Motor neuron (in vitro differentiated cells): ENCODE measurements around the gene PMM1. TPM values are rescaled to one million over a fixed set of nuclear protein-coding genes. Genes with fewer than 3 reads are reported as not detected.
"Not testable (repeated sequence)": the region's sequence is repeated elsewhere in the genome, so short reads cannot be mapped to it uniquely, and the experiment has no call there.

Experiments used
- ATAC-seq, 8 experiments: fragments of 200-7000 bp; cut with Tn5 transposase; replicated peaks in 6 of 8; 2 replicates each; pipeline ENCODE4 v1.8.0; 2021; ENCODE audit warnings: mild to moderate bottlenecking in 8 of 8, moderate library complexity in 8 of 8
- H3K27ac ChIP-seq, 2 donors: fragments of 250-450 bp; sonication (Bioruptor Pico); 2 replicates each; pipeline ENCODE4 v1.9.0; 2021; ENCODE audit warnings: antibody characterized with exemption in 2 of 2, mild to moderate bottlenecking in 2 of 2, moderate library complexity in 1 of 2
- H3K4me1 ChIP-seq, 2 donors: fragments of 250-450 bp; sonication (Bioruptor Pico); replicated peaks in 1 of 2; 2 replicates each; pipeline ENCODE4 v1.6.1; 2021; ENCODE audit warnings: antibody characterized with exemption in 2 of 2, mild to moderate bottlenecking in 2 of 2, moderate library complexity in 1 of 2
- H3K4me3 ChIP-seq, 5 donors: fragments of 250-450 bp; sonication (Bioruptor Pico); 2 replicates each; pipeline ENCODE4 v1.9.0; 2021; ENCODE audit warnings: antibody characterized with exemption in 5 of 5, mild to moderate bottlenecking in 5 of 5, moderate library complexity in 4 of 5
- WGBS, 10 experiments: fragments of 450-650 bp; shearing (Covaris generic); methylation state at CpG; one replicate each; pipeline ENCODE4 v1.0.0; 2022; 5-methylcytosine and 5-hydroxymethylcytosine counted together
- in situ Hi-C, 9 experiments: fragments of 400-800 bp; cut with MboI; loops; one replicate each; pipeline ENCODE4 v1.15.0; 2021; ENCODE audit warnings: low sequenced_read_pairs in 9 of 9, low pct_unique_long_range_greater_than_20kb in 2 of 9; ENCODE audit not compliant: unreplicated experiment in 9 of 9
- total RNA-seq, 8 experiments: library from RNA; unstranded; fragments of 300-600 nt; gene quantifications; 2 replicates each; pipeline versions ENCODE4 v1.2.3 to v1.2.4, GENCODE V29; 2022

The PMM1 gene
- total RNA-seq, 8 experiments from 2014 or later = 18.5 to 43.0 (median 26.4) TPM

GRCh38 chr22:41571786-41572185 is 17.9 kb downstream of the PMM1 start:
- ATAC-seq = no peak
- Histone ChIP-seq H3K4me3 (no peak overlapping the region), H3K4me1 (peaks cover 16 to 19% of the 10 kb centered on the region in 2 donors), H3K27ac (no peak overlapping the region)
- WGBS, 10 experiments = 100% methylated on average over 1 to 2 of the region's 14 CpGs; no CpG with 5 or more reads in 8 of the 10 experiments
- in situ Hi-C loops = no loop called here

DNA sequence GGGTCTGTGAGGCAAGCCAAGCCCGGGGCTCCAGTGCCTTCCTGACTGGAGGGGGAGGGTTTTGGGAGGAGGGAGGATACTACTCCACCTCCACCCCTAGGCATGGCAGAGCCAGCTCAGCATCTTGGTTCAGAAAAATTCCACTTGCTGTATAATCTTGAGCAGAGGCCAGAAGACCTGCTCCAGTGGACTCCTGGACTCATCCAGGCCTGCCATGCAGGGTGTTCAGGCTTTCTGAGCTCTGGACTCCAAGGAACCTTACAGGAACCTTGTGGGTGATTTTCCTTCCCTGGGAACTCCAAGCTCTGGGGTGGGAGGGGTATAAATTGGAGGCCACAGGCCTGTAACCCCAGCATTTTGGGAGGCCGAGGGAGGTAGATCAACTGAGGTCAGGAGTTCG is 19.4 kb downstream of the PMM1 start:
- H3K4me3 ChIP-seq = no peak overlapping the region
- H3K4me1 ChIP-seq = peaks cover 16 to 26% of the 10 kb centered on the region in 2 donors
- in situ Hi-C loops = no loop called here
- peak overlapping the region in 1 of 2 donors; percentile 25 for H3K27ac ChIP-seq
- no peak for ATAC-seq
- 76% methylated on average over 2 of the region's 3 CpGs; no CpG with 5 or more reads in 9 of the 10 experiments for WGBS, 10 experiments

DNA sequence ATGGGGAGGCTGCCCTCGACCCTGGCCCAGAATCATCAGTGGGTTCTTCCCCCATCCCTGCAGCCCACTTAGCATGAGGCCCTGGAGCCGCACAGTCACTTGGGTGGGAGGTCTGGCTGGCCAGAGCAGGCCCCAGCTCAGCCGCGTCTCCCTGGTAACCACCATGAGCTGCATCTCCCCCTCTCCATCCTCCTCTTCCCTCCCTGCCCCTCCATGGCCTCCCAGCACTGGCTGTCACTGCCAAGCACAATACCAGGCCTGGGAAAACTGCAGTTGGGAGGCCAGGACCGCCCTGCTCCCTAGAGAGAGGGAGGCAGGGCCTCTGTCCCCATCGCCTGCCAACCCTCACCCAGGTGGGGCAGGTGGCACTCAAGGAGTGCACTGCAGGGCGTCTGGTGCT is 20.8 kb downstream of the PMM1 start:
- Histone ChIP-seq H3K27ac (peak overlapping the region; percentile 58 to 66), H3K4me3 (no peak overlapping the region), H3K4me1 (peaks cover 16 to 26% of the 10 kb centered on the region in 2 donors)
- in situ Hi-C loops = no loop called here
- ATAC-seq = peak in 5 of 8 experiments; percentile 77 to 93 (median 87)
- 9 to 70% (median 60%) methylated on average over 1 to 4 of the region's 7 CpGs; no CpG with 5 or more reads in 5 of the 10 experiments for WGBS, 10 experiments

DNA sequence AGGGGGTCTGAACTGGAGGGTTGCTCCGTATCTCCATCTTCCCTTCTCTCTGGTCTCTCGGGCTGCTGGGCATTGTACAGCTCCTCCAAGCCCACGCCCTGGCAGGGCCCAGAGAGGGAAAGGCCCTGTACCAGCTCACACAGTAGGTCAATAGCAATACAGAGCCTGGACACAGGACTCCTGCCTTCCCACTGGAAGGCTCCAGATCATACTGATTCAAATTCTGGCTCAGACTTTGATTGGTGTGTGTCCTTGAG is 22.2 kb downstream of the PMM1 start:
- Histone ChIP-seq H3K4me3 (no peak overlapping the region), H3K27ac (no peak overlapping the region), H3K4me1 (peaks cover 25 to 35% of the 10 kb centered on the region in 2 donors)
- in situ Hi-C loops = no loop called here
- no peak for ATAC-seq
- WGBS, 10 experiments = 20 to 100% (median 90%) methylated on average over 1 to 3 of the region's 3 CpGs; no CpG with 5 or more reads in 5 of the 10 experiments

DNA sequence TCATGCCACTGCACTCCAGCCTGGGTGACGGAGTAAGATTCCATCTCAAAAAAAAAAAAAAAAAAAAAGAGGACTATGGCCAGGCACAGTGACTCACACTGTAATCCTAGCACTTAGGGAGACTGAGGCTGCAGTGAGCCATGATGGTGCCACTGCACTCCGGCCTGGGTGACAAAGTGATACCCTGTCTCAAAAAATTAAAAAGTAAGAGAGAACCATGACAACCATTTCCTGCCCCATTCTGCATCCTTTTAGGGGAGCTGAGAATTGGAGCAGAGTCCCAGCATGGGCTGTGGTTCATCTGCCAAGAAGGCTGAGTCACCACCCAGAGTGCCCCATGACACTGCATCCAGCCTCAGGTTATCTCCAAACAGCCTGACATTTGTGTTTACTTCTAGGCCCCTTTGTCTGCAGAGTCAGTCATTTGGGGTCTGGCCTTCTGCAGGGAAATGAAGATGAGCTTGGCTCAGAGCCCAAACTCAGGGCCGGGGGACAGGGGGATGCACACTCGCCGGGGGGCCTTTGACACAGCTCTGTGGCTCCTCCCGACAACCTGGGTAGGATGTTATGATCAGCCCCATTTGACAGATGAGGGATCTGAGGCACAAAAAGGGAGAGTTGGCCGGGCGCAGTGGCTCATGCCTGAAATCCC is 24.1 kb downstream of the PMM1 start:
- peak in 4 of 8 experiments; percentile 3 to 87 (median 62) for ATAC-seq
- H3K4me1 ChIP-seq = peaks cover 34 to 54% of the 10 kb centered on the region in 2 donors
- 20 to 100% (median 79%) methylated on average over 1 to 3 of the region's 8 CpGs; no CpG with 5 or more reads in 1 of the 10 experiments for WGBS, 10 experiments
- in situ Hi-C loops = no loop called here
- H3K4me3 ChIP-seq = no peak overlapping the region
- H3K27ac ChIP-seq = no peak overlapping the region

DNA sequence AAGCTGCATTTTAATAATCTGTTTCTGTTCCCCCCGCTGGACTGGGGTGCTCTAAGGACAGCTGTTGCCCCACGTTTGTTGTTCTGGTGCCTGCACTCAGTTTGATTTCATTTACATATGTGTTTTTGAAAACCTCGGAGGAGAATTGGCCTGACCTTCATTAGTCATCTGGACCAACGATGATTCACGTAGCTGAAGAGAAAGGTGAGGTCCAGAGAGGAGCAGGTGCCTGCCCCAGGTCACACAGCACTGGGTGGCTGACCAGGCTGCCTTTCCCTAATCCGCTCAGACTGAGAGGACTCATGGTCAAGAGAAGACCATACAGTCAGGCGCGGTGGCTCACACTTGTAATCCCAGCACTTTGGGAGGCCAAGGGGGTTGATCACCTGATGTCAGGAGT is 25.1 kb downstream of the PMM1 start:
- in situ Hi-C loops = no loop called here
- H3K4me1 ChIP-seq = peaks cover 38 to 58% of the 10 kb centered on the region in 2 donors
- H3K4me3 ChIP-seq = no peak overlapping the region
- H3K27ac ChIP-seq = no peak overlapping the region
- 82 to 97% (median 91%) methylated on average over 2 to 7 of the region's 8 CpGs; no CpG with 5 or more reads in 4 of the 10 experiments for WGBS, 10 experiments
- ATAC-seq = no peak

DNA sequence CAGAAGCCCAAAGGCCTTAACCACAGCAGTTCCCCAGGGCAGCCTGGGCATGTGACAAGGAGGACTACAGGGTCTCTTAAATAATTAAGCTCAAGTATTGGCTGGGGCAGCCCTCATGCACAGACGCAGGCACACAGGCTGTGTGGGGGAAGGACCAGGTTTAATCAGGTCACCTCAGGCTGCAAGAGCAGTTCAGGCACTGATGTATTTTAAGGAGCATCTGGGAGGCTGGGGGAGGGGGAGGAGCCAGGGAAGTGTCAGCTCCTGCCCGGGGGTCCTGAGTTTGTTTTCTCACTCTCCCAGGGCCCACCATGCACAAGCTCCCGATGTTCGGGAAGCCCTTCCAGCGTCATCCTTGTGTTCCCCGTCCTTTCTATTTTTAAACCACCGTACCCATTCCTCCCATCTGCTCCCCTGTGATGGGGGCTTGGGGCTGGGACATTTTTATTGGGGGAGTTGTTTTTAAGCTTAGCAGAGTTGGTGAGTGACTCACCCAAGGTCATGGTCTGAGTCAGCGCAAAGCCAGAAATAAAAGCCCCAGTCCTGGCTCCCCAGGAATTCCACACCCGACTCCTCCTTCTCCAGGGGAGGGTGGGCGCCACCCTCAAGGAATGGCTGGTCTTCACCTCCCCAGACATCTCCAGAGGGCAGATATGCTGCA is 26.5 kb downstream of the PMM1 start:
- in situ Hi-C loops = no loop called here
- H3K4me1 ChIP-seq = peaks cover 27 to 49% of the 10 kb centered on the region in 2 donors
- no peak overlapping the region for H3K4me3 ChIP-seq
- H3K27ac ChIP-seq = no peak overlapping the region
- WGBS, 10 experiments = 40 to 64% (median 40%) methylated on average over 1 to 4 of the region's 10 CpGs; no CpG with 5 or more reads in 7 of the 10 experiments
- peak in 2 of 8 experiments; percentile 37 to 48 for ATAC-seq

DNA sequence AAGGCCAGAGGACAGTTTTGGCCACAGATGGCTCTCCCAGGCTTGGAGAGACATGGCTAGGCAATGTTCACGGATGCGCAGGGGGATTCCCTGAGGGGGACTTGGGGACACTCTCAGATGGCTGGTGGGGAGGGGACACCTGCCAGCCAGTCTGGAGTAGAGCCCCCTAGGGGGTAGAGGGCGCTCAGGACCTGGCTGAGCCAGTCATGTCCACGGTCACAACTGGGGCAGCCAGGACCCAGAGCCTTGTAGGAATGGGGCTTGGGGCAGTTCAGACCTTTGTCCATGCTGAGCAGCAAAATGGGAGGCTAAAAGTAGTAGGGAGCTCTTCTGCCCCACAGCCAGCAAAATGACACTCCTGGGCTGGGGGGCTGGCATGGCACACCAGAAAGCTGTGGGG is 27.2 kb downstream of the PMM1 start:
- no peak for ATAC-seq
- H3K4me1 ChIP-seq = peaks cover 33 to 56% of the 10 kb centered on the region in 2 donors
- in situ Hi-C loops = no loop called here
- no peak overlapping the region for H3K4me3 ChIP-seq
- WGBS, 10 experiments = no CpG with 5 or more reads among the region's 4 CpGs
- no peak overlapping the region for H3K27ac ChIP-seq

- H3K4me1 ChIP-seq = peaks cover 40 to 61% of the 10 kb centered on the region in 2 donors
- H3K4me3 ChIP-seq = peak overlapping the region; percentile 24 to 44 (median 39)
- no peak for ATAC-seq
- peak overlapping the region; percentile 75 to 83 for H3K27ac ChIP-seq
- in situ Hi-C loops = no loop called here
- 60% methylated on average over 1 of the region's 5 CpGs; no CpG with 5 or more reads in 9 of the 10 experiments for WGBS, 10 experiments
Observed at GRCh38 chr22:41561788-41562187, 27.9 kb downstream of the PMM1 start.

DNA sequence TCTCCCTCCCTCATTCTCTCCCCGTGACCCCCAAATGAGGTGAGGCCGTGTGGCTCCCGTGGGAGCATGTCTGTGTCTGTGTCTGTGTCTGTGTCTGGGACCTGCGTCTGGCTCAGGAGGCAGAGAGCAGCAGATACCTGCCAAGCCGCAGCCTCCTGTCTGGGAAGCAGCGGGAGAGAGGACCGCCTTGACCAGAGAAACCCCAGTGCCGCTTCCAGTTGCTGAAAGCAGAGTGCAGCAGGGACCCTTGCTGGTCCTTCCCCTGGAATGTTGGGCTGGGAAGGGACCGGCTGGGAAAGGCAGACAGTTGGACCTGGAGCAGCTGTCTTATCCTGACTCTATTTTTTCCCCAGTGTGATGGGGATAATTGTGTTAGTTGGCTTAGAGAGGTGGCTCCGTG is 28.3 kb downstream of the PMM1 start:
- Histone ChIP-seq H3K27ac (peak overlapping the region; percentile 75 to 83), H3K4me3 (peak overlapping the region; percentile 24 to 44 (median 39)), H3K4me1 (peaks cover 45 to 66% of the 10 kb centered on the region in 2 donors)
- WGBS, 10 experiments = 40 to 80% (median 59%) methylated on average over 1 to 5 of the region's 10 CpGs; no CpG with 5 or more reads in 7 of the 10 experiments
- in situ Hi-C loops = no loop called here
- ATAC-seq = peak in 2 of 8 experiments; percentile 14 to 15

GRCh38 chr22:41560095-41560471 is 29.6 kb downstream of the PMM1 start:
- peaks cover 54 to 71% of the 10 kb centered on the region in 2 donors for H3K4me1 ChIP-seq
- WGBS, 10 experiments = 50 to 84% (median 67%) methylated on average over 1 to 5 of the region's 6 CpGs; no CpG with 5 or more reads in 5 of the 10 experiments
- ATAC-seq = peak in 4 of 8 experiments; percentile 0 to 1 (median 0)
- peak overlapping the region; percentile 24 to 44 (median 39) for H3K4me3 ChIP-seq
- in situ Hi-C loops = no loop called here
- H3K27ac ChIP-seq = peak overlapping the region; percentile 75 to 83

DNA sequence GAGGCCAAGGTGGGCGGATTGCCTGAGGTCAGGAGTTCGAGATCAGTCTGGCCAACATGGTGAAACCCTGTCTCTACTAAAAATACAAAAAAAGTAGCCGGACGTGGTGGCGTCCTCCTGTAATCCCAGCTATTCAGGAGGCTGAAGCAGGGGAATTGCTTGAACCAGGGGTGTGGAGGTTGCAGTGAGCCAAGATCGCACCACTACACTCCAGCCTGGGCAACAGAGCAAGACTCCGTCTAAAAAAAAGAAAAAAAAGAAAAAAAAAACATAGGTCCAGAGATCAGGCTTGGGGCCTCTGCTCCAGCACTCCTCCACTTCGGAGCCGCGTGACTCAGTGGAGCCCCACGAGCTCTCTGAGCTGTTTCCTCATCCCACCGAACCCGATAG is 31.4 kb downstream of the PMM1 start:
- WGBS, 10 experiments = 80 to 100% (median 87%) methylated on average over 1 to 9 of the region's 13 CpGs; no CpG with 5 or more reads in 2 of the 10 experiments
- Histone ChIP-seq H3K27ac (peak overlapping the region in 1 of 2 donors; percentile 78), H3K4me1 (peaks cover 53 to 71% of the 10 kb centered on the region in 2 donors)
- in situ Hi-C loops, ATAC-seq, H3K4me3 ChIP-seq: not testable (repeated sequence)

DNA sequence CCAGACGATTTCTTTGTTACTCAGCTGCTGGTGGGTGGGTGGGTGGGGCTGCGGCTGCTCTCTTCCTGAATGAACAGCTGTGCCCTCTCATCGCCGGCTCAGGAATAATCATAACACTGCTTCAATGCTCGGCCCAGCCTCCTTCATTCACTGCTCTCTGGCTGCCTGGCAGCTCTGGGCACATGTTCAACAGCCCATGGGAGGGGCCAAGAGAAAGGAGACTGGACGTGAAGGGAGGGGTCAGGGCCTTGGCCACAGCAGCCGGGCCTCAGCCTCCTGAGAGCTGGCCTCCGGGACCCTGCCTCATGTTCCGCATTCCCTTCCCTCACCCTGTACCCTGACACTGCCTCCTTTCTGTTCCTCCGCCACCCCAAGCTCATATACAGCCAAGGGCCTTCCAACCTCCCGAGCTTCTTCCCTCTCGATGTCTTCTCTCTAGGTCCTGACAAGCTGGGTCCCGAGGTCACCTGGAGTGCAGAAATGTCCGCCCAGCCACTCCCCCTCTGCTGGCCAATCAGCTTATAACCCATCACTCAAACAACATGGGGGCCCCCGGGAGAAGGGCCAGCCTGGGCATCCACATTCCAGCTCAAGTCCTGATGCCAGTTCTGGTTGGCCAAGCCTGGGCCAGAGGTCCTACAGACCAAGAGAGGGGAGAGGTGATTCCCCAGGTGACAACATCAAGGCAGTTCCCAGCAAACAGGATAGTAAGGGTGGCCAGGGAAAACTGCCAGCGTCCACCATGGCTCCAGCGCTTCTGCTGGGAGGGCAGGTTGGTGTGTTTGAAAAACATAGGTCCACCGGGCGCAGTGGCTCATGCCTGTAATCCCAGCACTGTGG is 32.0 kb downstream of the PMM1 start:
- in situ Hi-C loops = no loop called here
- 39 to 100% (median 64%) methylated on average over 1 to 7 of the region's 19 CpGs; no CpG with 5 or more reads in 4 of the 10 experiments for WGBS, 10 experiments
- peak; percentile 55 to 95 (median 66) for ATAC-seq
- peaks cover 47 to 65% of the 10 kb centered on the region in 2 donors for H3K4me1 ChIP-seq
- peak overlapping the region; percentile 78 to 92 for H3K27ac ChIP-seq
- H3K4me3 ChIP-seq = no peak overlapping the region
